Astrocyte (in vitro differentiated cells and primary cell): ENCODE results near the gene MYO15B.

Source experiments
- CTCF ChIP-seq: IDR thresholded peaks from 2 replicates; pipeline ENCODE4 v1.5.1; 2011; ENCODE audit warnings: low read depth, mild to moderate bottlenecking, inconsistent platforms, low read length, moderate library complexity; ENCODE audit not compliant: insufficient read depth
- EZH2 ChIP-seq: IDR thresholded peaks from 2 replicates; pipeline ENCODE4 v1.6.1; 2012; ENCODE audit warnings: mild to moderate bottlenecking, low read length, inconsistent platforms; ENCODE audit not compliant: insufficient read depth

- TF ChIP-seq CTCF: no peak
- TF ChIP-seq EZH2: no peak
Measured at GRCh38 chr17:75572713-75573539, 14.7 kb upstream of the MYO15B start.
